Trophoblast cell (in vitro differentiated cells and primary cell): ENCODE measurements around the gene IDI1.

ENCODE experiments used
- DNase-seq, 2 donors: peaks; one replicate each; pipeline ENCODE4 v3.0.0-alpha.2; 2016
- H2AFZ ChIP-seq: 2 replicates; pipeline ENCODE4 v1.6.1; 2013; ENCODE audit warnings: low read length, moderate library complexity, mild to moderate bottlenecking; ENCODE audit not compliant: insufficient read depth, poor library complexity
- H2AK5ac ChIP-seq: 2 replicates; pipeline ENCODE4 v1.6.1; 2013; ENCODE audit warnings: mild to moderate bottlenecking, low read length
- H2BK120ac ChIP-seq: 2 replicates; pipeline ENCODE4 v1.6.1; 2013; ENCODE audit warnings: low read length, mild to moderate bottlenecking, moderate library complexity; ENCODE audit not compliant: insufficient read depth, poor library complexity
- H2BK12ac ChIP-seq: 2 replicates; pipeline ENCODE4 v1.6.1; 2013; ENCODE audit warnings: mild to moderate bottlenecking, low read length, moderate library complexity
- H2BK5ac ChIP-seq: 2 replicates; pipeline ENCODE4 v1.6.1; 2013; ENCODE audit warnings: low read length, low read depth, moderate library complexity, mild to moderate bottlenecking; ENCODE audit not compliant: poor library complexity
- H3K14ac ChIP-seq: 2 replicates; pipeline ENCODE4 v1.6.1; 2013; ENCODE audit warnings: mild to moderate bottlenecking, low read length
- H3K18ac ChIP-seq: 2 replicates; pipeline ENCODE4 v1.6.1; 2013; ENCODE audit warnings: mild to moderate bottlenecking, low read length
- H3K23ac ChIP-seq: 2 replicates; pipeline ENCODE4 v1.6.1; 2013; ENCODE audit warnings: low read length
- H3K27ac ChIP-seq: 2 replicates; pipeline ENCODE4 v1.5.1; 2013; ENCODE audit warnings: low read depth, mild to moderate bottlenecking, inconsistent platforms, low read length, moderate library complexity
- H3K27me3 ChIP-seq: 2 replicates; pipeline ENCODE4 v1.6.1; 2013; ENCODE audit warnings: inconsistent platforms, mild to moderate bottlenecking, low read length, moderate library complexity; ENCODE audit not compliant: insufficient read depth
- H3K36me3 ChIP-seq, 2 experiments: 1 replicate in 1 of 2; 2 replicates in 1 of 2; pipeline ENCODE4 v1.6.1; 2013; ENCODE audit warnings: low read length in 2 of 2, mild to moderate bottlenecking in 2 of 2, moderate library complexity in 1 of 2; ENCODE audit not compliant: insufficient read depth in 2 of 2, control insufficient read depth in 1 of 2
- H3K4ac ChIP-seq: 2 replicates; pipeline ENCODE4 v1.6.1; 2013; ENCODE audit warnings: low read depth, mild to moderate bottlenecking, low read length, moderate library complexity
- H3K4me1 ChIP-seq, 2 experiments: 1 replicate in 1 of 2; 2 replicates in 1 of 2; pipeline ENCODE4 v1.6.1; 2013; ENCODE audit warnings: low read length in 2 of 2, mild to moderate bottlenecking in 2 of 2, moderate library complexity in 1 of 2; ENCODE audit not compliant: insufficient read depth in 2 of 2, control insufficient read depth in 1 of 2
- H3K4me2 ChIP-seq: 2 replicates; pipeline ENCODE4 v1.6.1; 2013; ENCODE audit warnings: inconsistent platforms, mild to moderate bottlenecking, low read length, moderate library complexity
- H3K4me3 ChIP-seq: 2 replicates; pipeline ENCODE4 v1.5.1; 2013; ENCODE audit warnings: mild to moderate bottlenecking, low read depth, low read length, inconsistent platforms
- H3K79me1 ChIP-seq: one replicate; pipeline ENCODE4 v1.6.1; 2013; ENCODE audit warnings: low read length
- H3K79me2 ChIP-seq: 2 replicates; pipeline ENCODE4 v1.6.1; 2013; ENCODE audit warnings: low read length, mild to moderate bottlenecking; ENCODE audit not compliant: control insufficient read depth, insufficient read depth, poor library complexity
- H3K9ac ChIP-seq: 2 replicates; pipeline ENCODE4 v1.6.1; 2013; ENCODE audit warnings: mild to moderate bottlenecking, low read length
- H3K9me3 ChIP-seq: 2 replicates; pipeline ENCODE4 v1.6.1; 2013; ENCODE audit warnings: low read depth, mild to moderate bottlenecking, control low read depth, inconsistent platforms, low read length; ENCODE audit not compliant: insufficient read depth
- H4K12ac ChIP-seq: 2 replicates; pipeline ENCODE4 v1.6.1; 2013; ENCODE audit warnings: low read depth, mild to moderate bottlenecking, low read length, moderate library complexity
- H4K8ac ChIP-seq: 2 replicates; pipeline ENCODE4 v1.6.1; 2013; ENCODE audit warnings: low read depth, mild to moderate bottlenecking, low read length, moderate library complexity
- H4K91ac ChIP-seq: one replicate; pipeline ENCODE4 v1.6.1; 2013; ENCODE audit warnings: low read depth, mild to moderate bottlenecking, low read length, moderate library complexity
- WGBS: extraction: QIAGEN DNeasy Blood & Tissue Kit; methylation state at CpG from one replicate; pipeline ENCODE4 v1.1.7; 2013; ENCODE audit warnings: missing lambda C conversion rate; ENCODE audit not compliant: insufficient read length, insufficient coverage; ENCODE audit errors: extremely low coverage; 5-methylcytosine and 5-hydroxymethylcytosine counted together

The IDI1 gene

GRCh38 chr10:1086787-1087186 is 37.9 kb upstream of the IDI1 start:
- Histone ChIP-seq H2BK5ac (no peak overlapping the region), H4K91ac (no peak overlapping the region), H3K4ac (no peak overlapping the region), H4K8ac (no peak overlapping the region), H3K9me3 (peaks cover 4% of the 10 kb centered on the region), H3K23ac (no peak overlapping the region), H2AK5ac (no peak overlapping the region), H3K9ac (no peak overlapping the region), H3K79me2 (no peaks in the 10 kb centered on the region), H4K12ac (no peak overlapping the region), H3K27ac (no peak overlapping the region), H3K36me3 (peaks cover 42 to 51% of the 10 kb centered on the region in 2 experiments), H2BK12ac (no peak overlapping the region), H3K4me1 (no peaks in the 10 kb centered on the region), H2BK120ac (no peak overlapping the region), H3K14ac (no peak overlapping the region), H3K18ac (no peak overlapping the region), H2AFZ (no peak overlapping the region), H3K79me1 (no peaks in the 10 kb centered on the region), H3K4me3 (no peak overlapping the region), H3K4me2 (no peak overlapping the region), H3K27me3 (no peaks in the 10 kb centered on the region)
- WGBS, result no CpG with 5 or more reads among the region's 13 CpGs
- DNase-seq, result no peak

GRCh38 chr10:1085258-1085657 is 36.3 kb upstream of the IDI1 start:
- H4K8ac ChIP-seq, result no peak overlapping the region
- no peak overlapping the region for H2AFZ ChIP-seq
- no peak overlapping the region for H3K4me2 ChIP-seq
- peaks cover 4% of the 10 kb centered on the region for H3K9me3 ChIP-seq
- H2BK120ac ChIP-seq, result no peak overlapping the region
- DNase-seq, result no peak
- no peak overlapping the region for H3K4ac ChIP-seq
- no peak overlapping the region for H3K23ac ChIP-seq
- peaks cover 34 to 45% of the 10 kb centered on the region in 2 experiments for H3K36me3 ChIP-seq
- H3K9ac ChIP-seq, result no peak overlapping the region
- H3K4me1 ChIP-seq, result no peaks in the 10 kb centered on the region
- no peaks in the 10 kb centered on the region for H3K79me1 ChIP-seq
- no peak overlapping the region for H3K18ac ChIP-seq
- H3K79me2 ChIP-seq, result no peaks in the 10 kb centered on the region
- no peak overlapping the region for H3K14ac ChIP-seq
- H3K4me3 ChIP-seq, result no peak overlapping the region
- no peak overlapping the region for H4K91ac ChIP-seq
- H3K27ac ChIP-seq, result no peak overlapping the region
- no peaks in the 10 kb centered on the region for H3K27me3 ChIP-seq
- H2BK5ac ChIP-seq, result no peak overlapping the region
- H4K12ac ChIP-seq, result no peak overlapping the region
- H2BK12ac ChIP-seq, result no peak overlapping the region
- WGBS, result no CpG with 5 or more reads among the region's 4 CpGs
- H2AK5ac ChIP-seq, result no peak overlapping the region

GRCh38 chr10:1084011-1084950 is 35.4 kb upstream of the IDI1 start:
- Histone ChIP-seq H3K4ac (no peak overlapping the region), H3K27ac (no peak overlapping the region), H3K79me1 (no peaks in the 10 kb centered on the region), H2AFZ (no peak overlapping the region), H4K91ac (no peak overlapping the region), H3K18ac (no peak overlapping the region), H2AK5ac (no peak overlapping the region), H4K12ac (no peak overlapping the region), H2BK12ac (no peak overlapping the region), H3K9ac (peak overlapping the region; percentile 2), H4K8ac (no peak overlapping the region), H3K27me3 (no peaks in the 10 kb centered on the region), H3K14ac (no peak overlapping the region), H3K36me3 (peaks cover 32 to 43% of the 10 kb centered on the region in 2 experiments), H3K23ac (no peak overlapping the region), H3K9me3 (peaks cover 4% of the 10 kb centered on the region), H3K79me2 (no peaks in the 10 kb centered on the region), H3K4me2 (no peak overlapping the region), H2BK120ac (no peak overlapping the region), H3K4me3 (no peak overlapping the region), H3K4me1 (no peaks in the 10 kb centered on the region), H2BK5ac (no peak overlapping the region)
- no peak for DNase-seq
- no CpG with 5 or more reads among the region's 28 CpGs for WGBS

- WGBS, result no CpG with 5 or more reads among the region's 17 CpGs
Observed at GRCh38 chr10:1083581-1083980, 34.7 kb upstream of the IDI1 start.

More at GRCh38 chr10:1083581-1083980, 34.7 kb upstream of the IDI1 start:
- Histone ChIP-seq H4K91ac (no peak overlapping the region), H3K36me3 (peaks cover 27 to 39% of the 10 kb centered on the region in 2 experiments), H3K9ac (no peak overlapping the region), H3K18ac (no peak overlapping the region), H2BK120ac (no peak overlapping the region), H3K4me2 (no peak overlapping the region), H3K79me1 (no peaks in the 10 kb centered on the region), H3K9me3 (peaks cover 4% of the 10 kb centered on the region), H3K14ac (no peak overlapping the region), H4K8ac (no peak overlapping the region), H3K4ac (no peak overlapping the region), H2AFZ (no peak overlapping the region), H3K79me2 (no peaks in the 10 kb centered on the region), H4K12ac (no peak overlapping the region), H2BK12ac (no peak overlapping the region), H3K27ac (no peak overlapping the region), H2AK5ac (no peak overlapping the region), H3K4me1 (no peaks in the 10 kb centered on the region), H2BK5ac (no peak overlapping the region), H3K4me3 (no peak overlapping the region), H3K27me3 (no peaks in the 10 kb centered on the region), H3K23ac (no peak overlapping the region)
- DNase-seq, result no peak
